ENCODE measurements around the gene FAM72C. TPM values are rescaled to one million over a fixed set of nuclear protein-coding genes. Genes with fewer than 3 reads are reported as not detected.
"Not testable (repeated sequence)": the region's sequence is repeated elsewhere in the genome, so short reads cannot be mapped to it uniquely, and the experiment has no call there.

FAM72C gene
- total and polyA plus RNA-seq, 10 of the 15 experiments (the other 5 are each of a cell fraction or from before 2014, with no cell fraction given), result 1.9 to 21.4 (median 9.8) TPM

- CTCF ChIA-PET; H3K9ac ChIP-seq (ENCODE audit: control insufficient read depth, insufficient read depth, low read length); H3K27ac ChIP-seq (ENCODE audit: control insufficient read depth, insufficient read depth); H3K4me1 ChIP-seq (ENCODE audit: control insufficient read depth, insufficient read depth, low read length); H3K36me3 ChIP-seq (ENCODE audit: control insufficient read depth in 2 of 2, insufficient read depth in 2 of 2, low read length in 1 of 2); RAD21 ChIA-PET (ENCODE audit: unreplicated experiment); DNase-seq (ENCODE audit: low read depth, low spot score); FAIRE-seq; intact Hi-C loops (cut with micrococcal nuclease; ENCODE audit: unreplicated experiment); H3K4me3 ChIP-seq; H3K27me3 ChIP-seq (replicated peaks in 1 of 2; ENCODE audit: control insufficient read depth in 2 of 2, insufficient read depth in 2 of 2, low read length in 1 of 2); H4K20me1 ChIP-seq (ENCODE audit: control insufficient read depth, insufficient read depth); H3K9me3 ChIP-seq (replicated peaks; ENCODE audit: control insufficient read depth, insufficient read depth, low read length); H2AFZ ChIP-seq (ENCODE audit: control insufficient read depth, low read depth, low read length); in situ Hi-C loops (cut with MboI); POLR2A ChIA-PET; ATAC-seq; SMC1A ChIA-PET (ENCODE audit: uncharacterized antibody, unreplicated experiment); H3K4me2 ChIP-seq (ENCODE audit: control insufficient read depth, insufficient read depth); BruUV-seq (replicated peaks); H3K79me2 ChIP-seq (ENCODE audit: control insufficient read depth, insufficient read depth, low read length): not testable (repeated sequence)
- no CpG with 5 or more reads among the region's 3 CpGs for WGBS (ENCODE audit: insufficient coverage, insufficient replicate concordance, low lambda C conversion rate, missing lambda C conversion rate)
Observed at GRCh38 chr1:143918552-143918951, 53.2 kb downstream of the FAM72C start.

GRCh38 chr1:143913705-143914104, 58.1 kb downstream of the FAM72C start:
- SMC1A ChIA-PET (ENCODE audit: uncharacterized antibody, unreplicated experiment); RAD21 ChIA-PET (ENCODE audit: unreplicated experiment); ATAC-seq; H3K4me3 ChIP-seq; H3K79me2 ChIP-seq (ENCODE audit: control insufficient read depth, insufficient read depth, low read length); H3K27me3 ChIP-seq (replicated peaks in 1 of 2; ENCODE audit: control insufficient read depth in 2 of 2, insufficient read depth in 2 of 2, low read length in 1 of 2); in situ Hi-C loops (cut with MboI); H3K9ac ChIP-seq (ENCODE audit: control insufficient read depth, insufficient read depth, low read length); H3K9me3 ChIP-seq (replicated peaks; ENCODE audit: control insufficient read depth, insufficient read depth, low read length); CTCF ChIA-PET; intact Hi-C loops (cut with micrococcal nuclease; ENCODE audit: unreplicated experiment); H3K36me3 ChIP-seq (ENCODE audit: control insufficient read depth in 2 of 2, insufficient read depth in 2 of 2, low read length in 1 of 2); H3K4me1 ChIP-seq (ENCODE audit: control insufficient read depth, insufficient read depth, low read length); H4K20me1 ChIP-seq (ENCODE audit: control insufficient read depth, insufficient read depth); BruUV-seq (replicated peaks); H3K27ac ChIP-seq (ENCODE audit: control insufficient read depth, insufficient read depth); DNase-seq (ENCODE audit: low read depth, low spot score); H2AFZ ChIP-seq (ENCODE audit: control insufficient read depth, low read depth, low read length); H3K4me2 ChIP-seq (ENCODE audit: control insufficient read depth, insufficient read depth); POLR2A ChIA-PET; FAIRE-seq: not testable (repeated sequence)
- WGBS (ENCODE audit: insufficient coverage, insufficient replicate concordance, low lambda C conversion rate, missing lambda C conversion rate), result 92% methylated on average over 7 of the region's 7 CpGs

Small RNAs within 50 kb of the gene (small RNA-seq; reads per million reads assigned to genes)
- not detected for gene HIST2H3PS2

All from GM12878 (cell line).